Measurements from ENCODE around the gene STMND1.

GRCh38 chr6:17083397-17083796 lies 18.5 kb upstream of the STMND1 start:
- TF ChIP-seq POLR2A (IDR thresholded peaks at IDR 0.05; ENCODE audit: low read length) (no peak), HMGXB4 (CRISPR knock-in tag; IDR thresholded peaks at IDR 0.05; ENCODE audit: borderline replicate concordance) (no peak), MAFK (IDR thresholded peaks at IDR 0.05; ENCODE audit: partially characterized antibody) (peak; percentile 28), RAD21 (conservative IDR thresholded peaks at IDR 0.05 in 1 of 2, IDR thresholded peaks at IDR 0.05 in 1 of 2) (no peak)
